HL-60/S4 treated with retinoic acid at 250 ng/mL for 4 days and 3 days (cell line): ENCODE measurements around the gene OR51G2.

Experiments
- in situ Hi-C: fragments of 300-500 bp; cut with MboI; formaldehyde crosslinking; loops from 2 replicates; pipeline ENCODE4 v1.7.0; 2022; ENCODE audit warnings: low sequenced_read_pairs

OR51G2 gene

GRCh38 chr11:4865855-4866254 is 53.3 kb downstream of the OR51G2 start:
- in situ Hi-C loops = no loop called here

DNA sequence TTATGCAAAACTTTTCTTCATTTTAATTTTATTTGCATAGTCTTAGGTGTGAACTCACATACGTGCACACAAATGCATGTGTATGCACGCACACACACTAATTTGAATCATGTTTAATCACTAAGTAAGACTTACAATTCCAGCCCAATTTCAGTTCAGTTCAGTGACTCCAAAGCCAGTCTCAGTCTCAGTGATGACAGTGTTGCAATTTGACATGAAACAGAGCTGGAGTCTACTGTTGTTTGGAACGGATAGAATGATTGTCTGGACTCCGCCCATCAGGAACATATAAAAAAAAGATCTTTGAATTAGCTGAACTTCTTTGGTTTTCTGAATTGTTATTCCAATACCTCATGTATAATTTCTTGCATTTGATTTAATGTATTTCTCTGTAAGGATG is 55.3 kb downstream of the OR51G2 start:
- in situ Hi-C loops = no loop called here
